HG03571 (cell line): ENCODE data around the gene FTCDNL1.

Source experiments
- ATAC-seq: cut with Tn5 transposase; IDR thresholded peaks from one replicate; pipeline ENCODE4 v1.9.1; 2021; ENCODE audit not compliant: unreplicated experiment

The FTCDNL1 gene

DNA sequence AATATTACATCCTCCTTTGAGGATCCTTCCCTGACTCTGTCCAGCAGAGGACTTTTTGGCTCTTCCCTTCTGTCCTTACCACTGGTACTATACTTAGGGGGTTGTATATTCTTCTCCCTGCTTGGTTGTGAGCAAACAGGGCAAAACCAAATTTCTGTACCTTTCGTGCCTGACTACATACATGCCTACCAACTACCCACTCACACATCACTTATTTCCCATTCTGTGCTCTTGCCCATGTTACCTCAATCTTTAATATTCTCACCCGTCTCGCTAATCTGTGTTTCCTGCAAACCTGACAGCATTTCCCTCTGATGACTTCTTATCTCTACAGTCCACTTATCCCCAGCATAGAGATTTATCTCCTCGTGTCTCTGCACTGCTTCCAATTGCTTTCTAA, 58.6 kb downstream of the FTCDNL1 start:
- ATAC-seq: no peak

DNA sequence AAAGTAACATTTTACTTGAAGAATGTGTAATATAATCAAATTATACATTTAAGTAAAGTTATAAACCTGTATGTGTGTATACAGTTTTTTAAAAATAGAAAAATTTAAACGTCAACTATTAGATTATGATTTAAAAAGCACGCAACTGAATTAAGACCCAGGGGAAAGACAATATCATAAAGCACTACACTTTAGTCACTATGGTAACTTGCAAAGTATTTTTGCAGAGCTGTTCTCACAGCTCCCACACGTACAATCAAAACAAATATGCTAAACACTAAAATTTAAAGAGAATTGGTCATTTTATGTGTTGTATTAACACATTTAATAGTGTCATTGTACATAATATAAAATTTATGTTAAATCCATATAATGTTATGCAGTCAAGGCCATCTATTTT, 59.7 kb downstream of the FTCDNL1 start:
- ATAC-seq: no peak

DNA sequence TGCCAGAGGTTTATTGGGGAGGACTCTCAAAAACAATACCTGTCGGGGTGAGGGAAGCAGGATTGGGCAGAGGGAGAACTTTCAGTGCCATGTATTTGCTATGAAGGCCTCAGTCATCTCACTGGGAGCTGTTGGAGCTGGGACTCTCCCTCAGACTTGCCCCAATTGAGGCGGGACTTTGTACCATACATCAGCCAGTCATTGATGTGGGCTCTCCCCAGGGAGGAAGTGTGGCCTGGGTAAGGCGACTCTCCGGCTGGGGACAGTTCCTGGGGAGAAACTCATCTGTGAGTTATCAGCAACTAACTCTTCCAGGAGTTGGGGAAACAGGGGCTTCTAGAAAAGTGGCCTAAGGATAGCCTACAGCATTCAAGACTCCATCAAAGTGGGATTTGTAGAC, 66.5 kb downstream of the FTCDNL1 start:
- ATAC-seq: no peak

DNA sequence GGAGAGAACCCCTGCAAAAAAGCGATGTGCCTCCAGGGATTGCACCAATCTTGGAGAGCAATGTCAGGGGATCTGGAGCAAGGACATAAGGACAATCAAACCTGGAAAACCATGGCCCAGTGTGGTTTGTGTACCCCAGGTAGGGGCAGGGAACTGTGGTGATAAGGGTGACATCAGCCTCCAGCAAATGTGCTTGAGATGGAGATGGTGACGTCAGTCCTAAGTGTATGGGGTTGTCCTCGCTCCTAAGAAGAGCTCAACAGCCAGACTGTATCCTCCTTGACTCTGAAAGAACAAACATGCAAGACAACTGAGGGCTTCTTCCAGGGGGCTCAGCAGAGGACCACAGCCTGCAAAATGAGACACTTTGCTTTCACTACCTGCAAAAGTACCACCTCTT, 71.4 kb downstream of the FTCDNL1 start:
- ATAC-seq: no peak

DNA sequence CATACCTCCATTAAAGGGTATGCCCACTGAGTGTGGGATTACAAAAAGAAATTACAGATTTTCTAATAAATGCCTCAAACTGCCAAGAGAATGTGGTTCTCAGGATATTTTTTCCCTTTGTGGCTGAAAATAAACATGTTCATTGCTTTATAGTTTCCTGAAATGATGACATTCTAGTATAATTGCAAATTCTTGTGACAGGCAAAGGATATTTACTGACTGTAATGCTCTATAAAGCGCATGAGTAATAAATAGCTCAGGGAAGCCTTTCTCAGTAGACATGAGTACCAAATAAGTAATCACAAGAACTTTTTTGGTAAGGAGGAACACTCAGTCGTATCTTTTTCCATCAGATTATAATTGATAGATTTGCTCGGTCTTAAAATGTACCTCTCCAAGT, 72.3 kb downstream of the FTCDNL1 start:
- ATAC-seq: no peak

DNA sequence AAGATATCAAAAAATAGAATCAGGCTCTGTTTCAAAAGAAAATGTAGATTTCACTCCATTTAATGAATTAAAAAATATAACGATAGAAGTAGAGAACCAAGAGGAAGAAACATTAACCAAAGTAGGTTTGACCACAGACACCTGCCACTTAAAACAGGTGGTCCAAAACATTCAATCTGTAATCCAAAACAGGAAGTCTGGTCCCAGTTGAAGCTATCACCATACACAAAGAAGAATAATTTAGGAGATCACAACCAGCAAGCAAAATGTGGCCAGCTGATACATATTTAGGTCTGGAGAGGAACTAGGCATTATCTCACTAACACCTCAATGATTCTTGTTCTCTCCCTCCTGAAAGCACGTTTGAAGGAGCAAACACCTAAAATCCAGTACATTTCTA, 73.1 kb downstream of the FTCDNL1 start:
- no peak for ATAC-seq

DNA sequence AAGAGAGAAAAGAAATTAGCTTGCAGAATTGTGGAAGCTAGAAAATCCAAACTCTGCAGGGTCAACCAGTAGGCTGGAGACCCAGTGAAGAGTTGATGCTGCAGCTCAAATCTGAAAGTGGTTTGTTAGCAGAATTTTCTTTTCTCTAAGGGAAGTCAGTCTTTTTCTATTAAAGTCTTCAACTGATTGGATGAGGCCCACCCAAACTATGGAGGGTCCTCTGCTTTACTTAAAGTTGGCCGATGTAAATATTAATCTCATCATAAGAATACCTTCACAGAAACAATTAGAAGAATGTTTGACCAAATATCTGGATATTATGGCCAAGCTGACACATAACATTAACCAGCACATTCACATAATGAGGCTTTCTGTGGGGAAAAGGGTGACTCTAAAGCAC, 73.7 kb downstream of the FTCDNL1 start:
- no peak for ATAC-seq

DNA sequence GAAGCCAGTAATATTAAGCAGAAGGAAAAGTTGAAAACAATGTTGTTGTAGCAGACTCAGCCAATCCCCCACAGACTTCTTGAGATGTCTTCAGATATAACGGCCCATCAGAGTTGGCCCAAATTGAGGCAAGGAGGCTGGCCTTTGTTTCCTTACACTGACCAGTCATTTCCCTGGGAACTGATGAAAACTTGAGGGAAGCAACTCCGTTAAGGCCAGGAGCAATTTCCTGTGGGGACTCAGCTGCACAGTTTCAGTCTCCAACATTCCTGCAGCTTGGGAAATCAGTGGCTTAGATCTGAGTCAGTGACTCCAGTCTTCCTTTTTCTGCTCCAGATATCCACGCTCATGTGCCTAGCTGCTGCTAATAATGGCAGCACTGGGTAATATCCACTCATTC, 75.7 kb downstream of the FTCDNL1 start:
- no peak for ATAC-seq

DNA sequence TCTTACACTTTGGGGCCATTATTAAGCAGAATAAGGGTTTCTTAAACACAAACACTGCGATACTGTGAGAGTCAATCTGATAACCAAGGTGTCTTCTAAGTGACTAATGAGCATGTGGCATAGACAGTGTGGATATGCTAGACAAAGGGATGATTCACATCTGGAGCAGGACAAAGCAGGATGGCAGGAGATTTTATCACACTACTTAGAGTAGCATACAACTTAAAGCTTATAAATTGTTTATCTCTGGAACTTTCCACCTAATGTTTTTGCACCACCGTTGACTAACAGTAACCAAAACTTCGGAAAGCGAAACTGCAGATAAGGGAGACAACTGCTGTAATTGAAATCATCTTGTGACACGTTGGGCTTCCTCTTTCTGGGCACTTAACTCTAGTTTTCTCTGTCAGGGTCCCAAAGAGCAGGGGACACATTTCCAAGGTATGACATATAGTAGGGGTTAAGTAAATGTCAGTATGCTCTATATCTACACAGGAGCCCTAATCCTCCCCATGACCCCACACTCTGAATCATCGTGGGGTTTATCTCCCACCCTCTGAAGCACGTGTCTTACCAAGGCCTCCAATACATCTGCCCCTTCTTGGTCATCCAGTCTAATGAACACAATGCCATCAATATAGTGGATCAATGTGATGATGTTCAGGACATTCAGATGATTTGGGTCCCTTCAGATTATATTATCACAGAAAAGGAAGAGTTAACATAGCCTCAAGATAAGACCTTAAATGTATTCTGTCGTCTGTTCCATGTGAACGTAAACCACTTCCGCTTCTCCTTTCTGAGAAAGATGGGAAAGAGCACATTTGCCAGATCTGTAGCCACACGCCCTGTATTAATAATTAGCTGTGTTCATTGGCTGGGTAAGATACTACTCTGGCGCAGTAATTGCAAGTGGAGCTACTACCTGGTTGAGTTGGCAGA, 78.7 kb downstream of the FTCDNL1 start:
- no peak for ATAC-seq

DNA sequence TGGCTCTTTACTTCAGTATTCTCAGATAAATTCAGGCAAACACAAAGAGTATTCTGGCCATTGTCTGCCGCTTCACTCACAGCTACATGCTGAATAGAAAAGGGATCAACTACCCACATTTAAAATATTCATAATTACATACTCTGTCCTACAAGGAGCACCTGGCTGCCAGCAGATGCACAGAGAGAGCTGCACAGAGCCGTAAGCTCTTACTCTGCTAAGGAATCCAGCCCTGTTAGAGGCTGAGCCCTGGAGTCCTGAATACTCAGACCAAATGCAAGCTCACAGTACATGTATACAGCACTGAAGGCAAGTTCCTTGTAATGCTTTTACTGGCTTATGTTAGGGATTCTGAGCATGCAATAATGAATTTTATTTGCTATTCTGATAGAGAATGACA, 80.3 kb downstream of the FTCDNL1 start:
- ATAC-seq: no peak

DNA sequence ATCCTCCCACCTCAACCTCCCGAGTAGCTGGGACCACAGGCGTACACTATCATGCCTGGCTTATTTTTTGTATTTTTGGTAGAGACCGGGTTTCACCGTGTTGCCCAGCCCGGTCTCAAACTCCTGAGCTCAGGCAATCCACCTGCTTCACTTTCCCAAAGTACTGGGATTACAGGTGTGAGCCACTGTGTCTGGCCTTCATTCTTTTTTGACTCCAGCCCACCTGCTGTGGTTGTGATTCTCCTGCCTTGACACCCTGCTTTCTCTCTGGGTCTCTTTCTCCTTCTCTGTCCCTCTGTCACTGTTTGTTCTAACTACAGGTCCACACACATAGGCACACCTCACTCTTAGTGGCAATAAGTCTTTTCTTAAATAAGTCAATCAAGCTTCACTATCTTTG, 85.3 kb downstream of the FTCDNL1 start:
- no peak for ATAC-seq

DNA sequence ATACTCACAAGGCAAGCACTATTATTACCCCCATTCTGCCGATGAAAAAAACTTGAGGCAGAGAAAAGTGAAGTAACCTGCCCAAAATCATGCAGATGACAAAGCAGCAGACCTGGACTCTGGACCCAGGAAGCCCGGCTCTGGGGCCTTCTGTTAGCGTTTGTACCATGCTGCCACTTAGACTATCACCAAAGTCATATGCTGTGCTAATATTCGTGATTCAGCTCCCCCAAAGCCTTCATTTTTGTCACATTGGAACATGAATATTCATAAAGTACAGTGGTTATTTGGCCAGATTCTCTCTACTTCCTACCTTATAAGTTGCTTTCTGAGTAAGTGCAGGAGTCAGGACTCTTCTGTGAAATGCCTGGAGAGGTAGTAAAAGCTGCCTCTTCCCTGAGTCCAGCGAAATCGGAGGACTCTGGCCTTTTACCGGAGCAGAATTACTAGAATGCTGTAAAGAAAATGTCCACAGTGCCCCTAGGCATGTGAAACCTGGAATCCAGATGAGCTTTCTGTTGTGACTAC, 86.7 kb downstream of the FTCDNL1 start:
- no peak for ATAC-seq

DNA sequence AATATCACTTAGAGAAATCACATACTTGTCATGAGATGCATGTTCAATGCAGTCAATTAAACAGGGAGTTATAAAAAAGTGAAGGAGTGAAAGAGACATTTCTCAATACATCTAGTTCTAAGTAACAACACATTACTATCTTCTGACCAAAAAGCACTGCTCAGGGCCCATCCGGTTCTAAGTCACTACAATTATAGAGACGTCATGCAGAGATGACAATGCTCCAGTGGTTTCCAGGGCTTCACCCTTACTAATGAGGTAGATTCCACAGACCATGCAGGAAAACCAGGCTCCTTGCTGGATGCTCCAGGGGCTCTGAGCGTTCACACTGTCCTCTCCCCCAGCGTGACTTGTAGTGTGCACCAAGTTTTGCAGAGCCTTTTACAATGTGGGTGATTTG, 88.0 kb downstream of the FTCDNL1 start:
- ATAC-seq: no peak

DNA sequence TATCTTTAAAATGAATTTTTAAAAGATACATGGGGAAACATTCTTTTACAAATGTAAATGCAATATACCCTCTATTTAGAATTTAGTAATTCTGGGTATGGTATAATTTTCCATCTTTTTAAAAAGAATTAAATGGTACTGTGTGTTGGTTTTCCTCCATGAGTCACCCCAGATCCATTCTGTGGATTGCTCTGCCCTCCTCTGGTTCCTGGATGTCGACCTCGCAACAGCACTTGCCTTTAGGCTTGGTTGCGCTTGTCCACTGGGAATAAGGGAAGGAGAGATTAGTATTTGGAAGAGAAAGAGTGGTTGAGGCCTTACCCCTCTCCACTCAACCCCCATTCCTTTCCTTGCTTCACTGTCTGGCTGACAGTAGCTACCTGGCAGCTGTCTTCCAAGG, 90.4 kb downstream of the FTCDNL1 start:
- ATAC-seq: no peak

DNA sequence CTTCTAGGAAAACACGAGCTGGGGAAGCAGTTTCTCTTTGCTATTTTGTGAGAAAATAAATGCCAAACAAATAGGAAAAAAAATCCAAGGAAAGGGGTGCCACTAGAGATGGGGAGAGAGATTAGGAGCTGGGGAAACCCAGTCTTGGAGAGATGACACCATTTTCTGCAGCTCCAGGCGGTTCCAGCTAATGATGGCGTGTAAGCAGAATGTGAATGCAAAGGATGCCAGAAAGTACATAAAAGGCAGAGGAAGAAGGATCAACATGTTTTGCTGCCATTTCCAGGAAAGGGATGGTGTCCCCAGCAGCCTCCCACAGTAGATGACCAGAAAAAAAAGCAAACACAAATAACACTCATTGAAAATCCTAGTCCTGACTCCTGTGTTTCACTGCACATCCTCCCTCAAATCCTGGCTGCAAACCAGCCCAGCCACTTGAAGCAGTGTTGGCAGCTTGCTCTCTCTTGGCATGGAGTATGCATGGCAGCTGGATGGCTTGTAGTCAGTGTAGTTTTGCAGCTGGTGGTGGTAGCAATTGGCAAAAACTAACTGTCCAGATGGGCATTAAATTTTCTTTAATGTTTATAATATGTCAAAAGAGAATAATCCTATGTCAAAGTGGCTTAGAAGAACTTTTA, 93.6 kb downstream of the FTCDNL1 start:
- no peak for ATAC-seq

DNA sequence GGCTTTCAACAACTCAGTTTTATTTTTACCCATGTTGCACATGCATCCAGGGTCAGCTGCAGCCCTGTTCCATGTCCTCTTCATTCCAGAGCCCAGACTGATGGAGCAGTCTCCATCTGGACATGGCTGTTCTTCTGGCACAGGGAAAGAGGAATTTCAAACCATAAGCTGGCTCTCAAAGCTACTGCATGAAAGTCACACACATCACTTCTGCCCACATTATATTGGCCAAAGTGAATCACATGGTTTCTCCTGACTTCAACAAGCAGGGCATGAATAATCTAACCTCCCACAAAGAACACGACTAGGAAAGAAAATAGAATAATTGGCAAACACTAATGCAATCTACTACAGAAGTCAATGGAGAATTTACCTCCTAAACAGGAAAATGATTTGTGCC, 94.2 kb downstream of the FTCDNL1 start:
- no peak for ATAC-seq

DNA sequence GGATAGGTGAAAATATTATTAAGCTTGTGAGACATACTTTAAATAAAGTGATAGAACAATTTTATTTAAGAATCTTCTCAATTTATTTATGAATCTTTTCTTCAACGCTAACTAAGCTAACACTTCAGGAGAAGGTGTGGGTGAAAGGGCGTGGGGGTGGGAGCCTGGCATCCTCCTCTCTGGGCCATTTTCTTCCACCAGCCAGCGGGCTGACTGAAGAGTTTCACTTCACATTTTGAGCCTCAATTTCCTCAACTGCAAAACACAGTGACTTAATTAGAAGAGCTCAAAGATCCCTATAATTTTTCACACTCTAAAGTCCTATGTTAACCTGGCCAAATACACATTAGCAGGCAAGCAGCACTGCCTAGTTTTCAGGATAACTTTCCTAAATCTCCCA, 94.8 kb downstream of the FTCDNL1 start:
- no peak for ATAC-seq

DNA sequence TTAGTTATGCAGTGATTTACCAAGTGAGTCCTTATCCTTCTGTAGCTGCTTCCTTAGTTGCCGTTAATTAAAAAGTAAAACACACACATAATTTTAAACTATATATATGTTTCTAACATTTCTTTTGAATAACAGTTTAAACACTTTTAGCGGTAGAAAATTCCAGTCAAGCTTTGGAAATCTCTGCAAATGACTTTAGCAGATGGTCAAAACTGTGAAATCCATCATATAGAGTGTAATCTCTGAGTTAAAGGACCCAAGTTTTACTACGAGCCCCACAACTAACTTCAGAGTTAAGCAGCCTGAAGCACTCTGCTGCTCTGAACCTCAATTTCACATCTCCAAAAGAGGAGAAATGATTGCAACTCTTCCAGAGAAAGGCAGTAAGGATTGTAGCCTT, 96.2 kb downstream of the FTCDNL1 start:
- no peak for ATAC-seq

DNA sequence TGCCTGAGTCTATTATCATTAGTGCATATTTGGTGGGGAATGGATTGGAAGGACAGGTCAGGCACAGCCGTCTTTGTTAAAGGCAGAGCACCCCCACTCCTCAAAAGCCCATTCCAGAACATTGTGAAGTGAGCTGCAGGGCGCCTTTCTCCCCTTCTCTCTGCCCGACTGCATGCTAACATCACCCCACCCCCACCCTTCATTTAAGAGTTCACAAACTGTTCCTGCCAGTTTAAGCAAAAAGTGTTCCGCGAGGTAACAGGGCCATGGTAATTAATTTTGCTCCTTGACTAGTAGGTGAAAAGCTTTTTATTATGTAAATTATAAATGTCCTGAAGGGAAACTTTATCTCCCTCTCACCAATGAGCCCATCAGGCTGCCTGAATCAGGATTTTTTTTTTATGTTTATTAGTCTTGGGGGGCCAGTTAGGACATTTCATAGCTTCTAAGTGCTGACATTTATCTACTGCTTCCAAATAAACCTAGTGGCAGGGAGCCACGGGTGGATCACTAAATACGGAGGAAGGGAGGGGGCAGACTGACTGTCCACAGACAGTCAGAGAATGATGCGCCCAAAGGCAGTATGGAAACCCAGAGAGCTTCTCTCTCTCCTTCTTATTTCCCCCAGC, 99.4 kb downstream of the FTCDNL1 start:
- no peak for ATAC-seq

DNA sequence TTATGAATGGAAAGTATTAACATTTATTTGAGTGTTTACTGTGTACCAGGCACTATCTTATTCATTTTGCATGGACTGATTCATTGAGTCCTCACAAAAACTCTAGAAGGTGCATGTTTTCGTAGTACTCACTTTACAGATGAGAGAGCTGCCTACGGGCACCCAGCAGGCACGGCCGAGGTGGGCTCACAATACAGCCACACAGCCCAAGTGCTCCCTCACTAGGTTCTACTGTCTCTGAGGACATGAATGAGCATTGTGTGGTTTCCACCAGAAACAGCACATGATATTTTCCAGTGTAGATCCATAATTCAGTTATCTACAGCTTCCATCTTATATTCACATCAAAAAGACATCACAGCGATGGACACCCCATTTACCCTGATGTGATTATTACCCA, 101.4 kb downstream of the FTCDNL1 start:
- no peak for ATAC-seq

DNA sequence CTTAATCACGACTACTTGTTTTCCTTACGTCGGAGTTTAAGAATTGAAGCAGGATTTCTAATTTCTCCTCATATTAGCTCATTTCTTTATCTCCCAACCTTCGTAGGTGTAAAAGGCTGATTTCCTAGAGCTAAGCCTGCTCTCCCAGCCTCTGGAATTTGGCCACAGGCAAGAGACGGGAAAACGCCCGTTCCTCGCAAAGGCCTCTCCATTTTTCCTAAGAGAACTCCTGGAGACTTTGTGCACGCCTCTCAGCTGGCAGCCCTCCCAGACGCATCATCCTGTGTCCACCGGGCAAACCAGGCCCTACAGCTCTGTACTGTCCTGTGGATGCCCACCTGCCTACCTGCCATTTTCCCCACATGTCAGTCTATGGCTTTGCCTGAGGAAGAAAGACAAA, 106.3 kb downstream of the FTCDNL1 start:
- ATAC-seq: no peak

DNA sequence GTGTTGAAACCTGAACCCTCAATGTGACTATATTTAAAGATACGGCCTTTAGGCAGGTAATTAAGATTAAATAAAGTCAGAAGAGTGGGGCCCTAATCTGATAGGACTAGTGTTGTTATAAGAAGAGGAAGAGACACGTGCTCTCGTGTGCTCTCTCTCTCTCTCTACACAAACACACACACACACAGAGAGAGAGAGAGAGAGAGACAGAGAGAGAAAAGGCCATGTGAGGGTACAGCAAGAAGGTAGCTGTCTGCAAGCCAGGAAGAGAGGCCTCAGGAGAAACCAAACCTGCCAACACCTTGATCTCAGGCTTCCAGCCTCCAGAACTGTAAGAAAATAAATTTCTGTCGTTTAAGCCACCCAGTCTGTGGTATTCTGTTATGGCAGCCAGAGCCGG, 106.7 kb downstream of the FTCDNL1 start:
- ATAC-seq: no peak
